Measurements from ENCODE around the gene SH3BGR. TPM values are rescaled to one million over a fixed set of nuclear protein-coding genes. Genes with fewer than 3 reads are reported as not detected.

SH3BGR gene
- total and polyA plus RNA-seq, 12 donors = 8.9 to 97.3 (median 18.7) TPM

- intact Hi-C loops (cut with DNase I) = no loop called here
- Histone ChIP-seq H3K27me3 (no peaks in the 10 kb centered on the region), H3K9me3 (replicated peaks in 1 of 3) (no peaks in the 10 kb centered on the region), H3K27ac (no peak overlapping the region), H3K4me1 (replicated peaks in 1 of 2) (no peaks in the 10 kb centered on the region), H3K4me3 (no peak overlapping the region), H3K36me3 (replicated peaks in 1 of 2) (no peaks in the 10 kb centered on the region)
- 43 to 96% (median 73%) methylated on average over 1 of the region's 1 CpG for WGBS, 4 donors
- TF ChIP-seq POLR2A (IDR thresholded peaks at IDR 0.05) (no peak), CTCF (IDR thresholded peaks at IDR 0.05) (no peak)
- DNase-seq = no peak
These were observed 51.5 kb downstream of the SH3BGR start for GRCh38 chr21:39503123-39503762.

- no peak for TF ChIP-seq POLR2A (IDR thresholded peaks at IDR 0.05)
- TF ChIP-seq CTCF (IDR thresholded peaks at IDR 0.05) = no peak
- no peaks in the 10 kb centered on the region for H3K36me3 ChIP-seq (replicated peaks in 1 of 2)
- no peaks in the 10 kb centered on the region for H3K9me3 ChIP-seq (replicated peaks in 1 of 3)
- H3K4me3 ChIP-seq = no peak overlapping the region
- intact Hi-C loops (cut with DNase I) = no loop called here
- DNase-seq = no peak
- H3K27ac ChIP-seq = no peak overlapping the region
- H3K27me3 ChIP-seq = no peaks in the 10 kb centered on the region
- no peaks in the 10 kb centered on the region for H3K4me1 ChIP-seq (replicated peaks in 1 of 2)
- 87 to 94% (median 90%) methylated on average over 6 of the region's 6 CpGs for WGBS, 4 donors
These were observed 52.5 kb downstream of the SH3BGR start for GRCh38 chr21:39504230-39504629.

- TF ChIP-seq CTCF (IDR thresholded peaks at IDR 0.05) (no peak), POLR2A (IDR thresholded peaks at IDR 0.05) (no peak)
- Histone ChIP-seq H3K36me3 (replicated peaks in 1 of 2) (no peaks in the 10 kb centered on the region), H3K27me3 (no peaks in the 10 kb centered on the region), H3K27ac (no peak overlapping the region), H3K4me1 (replicated peaks in 1 of 2) (no peaks in the 10 kb centered on the region), H3K9me3 (replicated peaks in 1 of 3) (no peaks in the 10 kb centered on the region), H3K4me3 (no peak overlapping the region)
- intact Hi-C loops (cut with DNase I) = no loop called here
- no peak for DNase-seq
- 90 to 100% (median 96%) methylated on average over 1 of the region's 1 CpG for WGBS, 4 donors
These were observed 58.5 kb downstream of the SH3BGR start for GRCh38 chr21:39510240-39510639.

- no peak overlapping the region for H3K4me3 ChIP-seq
- H3K9me3 ChIP-seq (replicated peaks in 1 of 3) = no peaks in the 10 kb centered on the region
- no peaks in the 10 kb centered on the region for H3K36me3 ChIP-seq (replicated peaks in 1 of 2)
- 91 to 100% (median 96%) methylated on average over 3 of the region's 3 CpGs for WGBS, 4 donors
- H3K27me3 ChIP-seq = no peaks in the 10 kb centered on the region
- no peaks in the 10 kb centered on the region for H3K4me1 ChIP-seq (replicated peaks in 1 of 2)
- intact Hi-C loops (cut with DNase I) = no loop called here
- no peak overlapping the region for H3K27ac ChIP-seq
- no peak for DNase-seq
- TF ChIP-seq POLR2A (IDR thresholded peaks at IDR 0.05) = no peak
- no peak for TF ChIP-seq CTCF (IDR thresholded peaks at IDR 0.05)
These were observed 59.3 kb downstream of the SH3BGR start for GRCh38 chr21:39511102-39511501.
